NCI-H2196 (cell line): ENCODE data around the gene UNC5CL.

Source experiments
- DNase-seq: peaks from one replicate; lab custom pipeline; 2025; ENCODE audit not compliant: unreplicated experiment; lab: John Stamatoyannopoulos, UW

UNC5CL gene

DNA sequence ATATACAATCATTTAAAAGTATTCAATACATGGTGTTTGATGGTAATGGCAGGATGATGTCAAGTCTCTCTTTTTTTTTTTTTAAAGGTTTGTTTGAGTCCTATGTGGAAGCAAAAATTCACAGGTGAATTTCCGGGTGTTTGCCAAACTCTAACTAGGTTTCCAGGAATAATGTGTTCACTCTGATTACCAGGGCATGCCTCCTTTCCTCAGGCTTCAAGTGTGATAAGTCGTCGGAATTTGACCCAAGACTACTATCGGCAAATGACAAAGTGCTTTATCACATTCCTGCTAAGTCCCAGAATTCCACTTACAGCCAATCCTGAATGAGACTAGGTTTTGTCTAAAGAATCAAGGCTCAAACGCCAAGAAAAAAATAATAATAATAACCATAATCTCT, 25.8 kb upstream of the UNC5CL start:
- DNase-seq, result no peak

DNA sequence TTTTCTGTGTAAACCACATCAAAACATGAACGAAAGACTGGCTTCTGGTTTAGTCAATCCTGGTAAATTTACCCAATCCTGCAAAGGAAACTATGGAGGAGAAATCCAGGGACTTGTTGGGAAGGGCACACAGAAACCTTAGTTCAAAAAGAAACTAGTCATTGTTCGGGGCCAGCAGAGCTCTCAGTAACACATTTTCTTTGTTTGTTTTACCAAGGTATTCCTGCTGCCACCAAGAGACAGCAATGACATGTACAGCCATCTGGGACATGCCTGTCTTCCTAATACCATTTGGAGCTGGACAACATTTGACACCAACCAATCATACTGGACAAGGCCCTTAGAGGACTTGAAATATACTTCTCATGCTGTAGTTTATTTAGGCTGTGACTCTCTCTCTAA, 24.9 kb upstream of the UNC5CL start:
- DNase-seq, result no peak

DNA sequence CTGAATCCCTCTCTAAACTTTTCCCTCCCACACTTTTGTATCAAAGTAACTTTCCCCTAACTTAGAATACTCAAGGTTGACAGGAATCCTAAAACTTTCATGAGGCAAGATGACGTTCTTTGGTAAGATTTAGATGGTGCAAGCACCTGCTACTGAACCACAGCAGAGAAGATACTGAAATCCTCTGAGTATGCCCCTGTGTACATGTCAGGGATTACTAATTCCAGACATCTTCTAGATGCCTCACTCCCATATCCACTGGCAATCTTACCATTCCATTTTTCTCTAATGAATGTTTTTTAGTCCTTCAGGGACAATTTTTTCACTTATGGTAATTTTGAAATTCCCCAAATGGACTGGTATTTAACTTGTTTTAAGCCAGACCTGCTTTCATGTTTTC, 23.0 kb upstream of the UNC5CL start:
- DNase-seq, result no peak

DNA sequence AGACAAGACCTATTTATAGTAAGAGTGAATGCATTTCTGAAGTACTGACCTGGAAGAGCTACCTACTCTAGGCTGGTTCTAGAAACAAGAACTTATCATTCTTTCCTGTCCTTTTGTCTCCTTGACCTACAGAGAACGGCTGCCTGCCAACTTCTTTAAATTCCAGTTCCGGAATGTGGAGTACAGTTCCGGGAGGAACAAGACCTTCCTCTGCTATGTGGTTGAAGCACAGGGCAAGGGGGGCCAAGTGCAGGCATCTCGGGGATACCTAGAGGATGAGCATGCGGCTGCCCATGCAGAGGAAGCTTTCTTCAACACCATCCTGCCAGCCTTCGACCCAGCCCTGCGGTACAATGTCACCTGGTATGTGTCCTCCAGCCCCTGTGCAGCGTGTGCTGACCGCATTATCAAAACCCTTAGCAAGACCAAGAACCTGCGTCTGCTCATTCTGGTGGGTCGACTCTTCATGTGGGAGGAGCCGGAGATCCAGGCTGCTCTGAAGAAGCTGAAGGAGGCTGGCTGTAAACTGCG, 22.2 kb upstream of the UNC5CL start:
- no peak for DNase-seq

DNA sequence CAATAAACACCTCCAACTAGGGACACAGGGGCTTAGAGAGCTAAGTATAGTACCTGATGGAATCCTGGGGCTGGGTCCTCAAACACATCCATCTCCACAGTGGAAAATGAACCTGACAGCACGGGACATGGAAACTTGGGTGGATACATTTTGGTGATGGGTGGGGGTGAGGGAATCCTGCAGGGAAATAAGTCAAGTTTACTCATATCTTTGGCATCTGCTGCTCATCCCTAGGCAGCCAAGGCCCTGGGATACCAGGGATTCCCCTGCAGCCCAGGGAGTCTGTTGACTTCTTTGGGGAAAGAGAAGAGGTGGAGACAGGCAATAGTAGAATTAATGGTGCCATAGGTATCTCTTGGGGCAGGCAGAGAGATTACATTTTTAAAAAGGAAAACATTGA, 20.5 kb upstream of the UNC5CL start:
- DNase-seq, result no peak

DNA sequence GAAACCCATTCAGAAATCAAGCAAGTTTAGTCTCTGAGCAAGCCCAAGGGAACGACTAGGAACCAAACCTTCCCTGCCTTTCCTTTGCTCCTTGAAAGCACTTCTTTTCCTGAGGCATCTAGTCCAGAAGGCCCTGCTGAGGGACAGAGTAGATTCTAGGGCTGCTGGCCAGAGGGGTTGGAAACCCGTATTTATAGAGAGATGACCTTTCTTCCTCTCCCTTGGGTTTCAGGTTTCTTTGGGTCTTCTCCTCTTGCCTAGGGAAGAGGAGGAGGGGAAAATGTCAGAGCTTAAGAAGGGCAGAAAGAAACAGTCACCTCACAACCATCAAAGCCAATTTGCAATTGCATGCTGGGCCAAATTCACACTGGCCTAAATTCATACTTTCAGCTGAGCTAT, 19.8 kb upstream of the UNC5CL start:
- DNase-seq, result no peak

DNA sequence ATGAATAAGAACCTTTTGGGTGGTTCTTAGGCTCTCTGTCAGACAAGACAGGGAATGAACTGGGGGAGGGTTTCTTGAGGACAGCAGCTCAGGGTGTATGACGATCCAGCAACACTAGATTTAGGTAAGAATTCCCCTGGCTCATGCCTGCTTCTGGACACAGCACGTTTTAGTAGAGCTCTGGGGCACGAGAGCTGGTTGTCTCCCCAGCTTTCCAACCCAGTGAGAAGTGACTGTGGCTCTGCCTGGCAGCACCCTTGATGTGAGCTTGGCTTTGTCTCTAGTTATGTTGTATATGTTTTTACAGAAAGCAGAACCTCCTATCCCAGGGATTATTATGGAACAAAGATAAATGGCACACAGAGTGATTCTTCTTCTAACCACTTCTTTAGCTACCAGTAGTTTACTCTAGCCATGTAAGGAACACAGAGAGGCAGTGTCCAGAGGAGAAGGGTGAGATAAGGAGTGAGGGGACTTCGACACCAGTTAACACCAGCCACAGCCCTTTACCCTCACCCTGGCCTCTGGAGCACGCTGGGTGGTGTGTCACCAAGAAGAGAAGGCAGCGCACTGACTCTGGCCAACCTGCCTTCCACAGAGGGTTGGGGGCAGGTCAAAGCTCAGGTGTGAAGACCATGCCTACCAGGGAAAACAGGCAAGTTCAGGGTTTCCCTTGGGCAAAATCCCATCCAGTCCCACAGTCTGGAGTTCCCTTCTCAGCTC, 17.9 kb upstream of the UNC5CL start:
- DNase-seq, result no peak

DNA sequence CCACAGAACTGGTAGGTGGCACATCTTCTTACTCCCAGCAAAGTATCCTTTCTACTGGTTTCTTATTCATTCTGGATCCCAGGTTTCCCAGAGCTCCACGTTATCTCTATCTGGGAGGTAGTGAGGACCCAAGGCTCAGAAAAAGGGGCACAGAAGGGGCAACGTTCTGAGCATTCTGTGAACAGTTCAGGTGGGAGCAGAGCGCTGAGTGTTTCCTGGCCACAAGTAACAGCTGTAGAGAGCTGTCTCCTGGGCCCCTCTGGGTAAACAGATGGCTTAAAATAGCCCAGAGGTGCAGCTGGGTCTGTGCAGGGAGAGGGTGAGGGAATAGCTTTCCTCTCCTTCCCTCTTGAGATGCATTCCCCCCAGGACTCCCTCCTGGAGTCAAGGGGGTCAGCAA, 16.1 kb upstream of the UNC5CL start:
- no peak for DNase-seq

DNA sequence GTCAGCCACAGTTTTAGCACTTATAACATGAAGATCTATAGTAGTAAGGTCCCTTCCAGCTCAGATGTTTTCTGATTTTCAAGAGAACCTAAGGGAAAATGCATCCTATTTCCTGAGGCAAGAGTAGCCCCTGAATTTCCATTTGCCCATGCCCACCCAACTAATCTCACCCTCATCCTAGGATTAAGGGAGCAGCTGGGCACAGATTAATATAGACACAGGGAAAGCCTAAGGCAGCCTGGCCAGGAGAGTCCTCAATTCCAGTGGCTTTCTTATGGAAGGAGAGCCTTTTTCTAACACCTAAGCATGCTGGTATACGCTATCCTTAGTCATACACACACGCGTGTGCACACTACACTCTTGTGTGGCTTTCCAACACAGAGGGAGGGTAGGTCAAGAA, 15.5 kb upstream of the UNC5CL start:
- DNase-seq, result no peak

DNA sequence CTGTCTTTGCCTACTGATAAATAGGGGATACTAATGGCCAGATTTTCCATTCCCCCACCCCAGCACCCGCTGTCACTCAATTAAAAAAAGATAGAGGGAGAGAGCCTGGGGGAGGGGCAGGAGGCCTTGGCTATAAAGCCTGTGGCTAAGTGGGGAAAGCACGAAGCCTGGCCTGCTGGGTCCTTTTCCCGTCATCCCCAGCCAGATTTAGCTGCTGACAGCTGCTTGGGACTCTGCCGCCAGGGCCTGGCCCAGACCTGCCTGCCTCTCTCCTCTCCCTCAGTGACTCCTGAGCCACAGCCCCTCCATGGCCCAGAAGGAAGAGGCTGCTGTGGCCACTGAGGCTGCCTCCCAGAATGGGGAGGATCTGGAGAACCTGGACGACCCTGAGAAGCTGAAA, 14.0 kb upstream of the UNC5CL start, which contains the start of gene APOBEC2:
TSS of gene APOBEC2 (plus strand) at position 162 of the 400 bp plus-strand sequence. CDS start at position 308, 146 bp downstream.
- no peak for DNase-seq

DNA sequence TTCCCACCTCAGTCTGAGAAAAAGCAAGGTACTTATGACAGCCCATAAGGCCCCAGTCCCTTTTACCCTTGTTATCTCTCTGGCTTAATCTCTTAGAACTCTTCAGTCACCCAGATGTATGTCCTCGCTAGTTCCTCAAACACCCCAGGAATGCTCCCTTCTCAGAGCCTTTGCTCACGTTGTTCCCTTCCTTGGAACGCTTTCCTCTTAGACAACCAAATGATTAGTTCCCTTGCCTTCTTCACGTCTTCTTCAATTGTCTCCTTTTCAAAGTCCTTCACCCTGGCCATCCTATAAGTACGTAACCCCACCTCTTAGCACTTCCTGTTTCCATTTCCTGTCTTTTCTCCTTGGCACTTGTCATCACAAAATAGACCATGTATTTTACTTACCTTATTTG, 12.9 kb upstream of the UNC5CL start:
- no peak for DNase-seq

DNA sequence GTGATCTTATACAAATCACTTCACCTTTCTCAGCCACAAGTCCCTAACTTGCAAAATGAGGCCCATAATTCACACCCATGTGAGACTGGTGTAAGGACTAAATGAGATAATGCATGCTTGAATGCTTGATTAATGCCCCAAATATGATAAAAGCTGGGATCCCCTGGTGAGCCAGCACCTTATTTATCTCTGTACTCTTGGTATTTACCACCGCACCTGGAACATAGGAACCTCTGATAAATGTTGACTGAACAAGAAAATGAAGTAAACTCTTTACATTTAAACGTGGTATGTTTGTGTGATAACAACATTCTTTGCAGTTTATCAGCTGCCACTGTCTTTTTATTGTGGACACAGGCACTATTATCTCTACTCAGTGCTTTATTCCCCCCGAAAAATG, 11.5 kb upstream of the UNC5CL start:
- no peak for DNase-seq

DNA sequence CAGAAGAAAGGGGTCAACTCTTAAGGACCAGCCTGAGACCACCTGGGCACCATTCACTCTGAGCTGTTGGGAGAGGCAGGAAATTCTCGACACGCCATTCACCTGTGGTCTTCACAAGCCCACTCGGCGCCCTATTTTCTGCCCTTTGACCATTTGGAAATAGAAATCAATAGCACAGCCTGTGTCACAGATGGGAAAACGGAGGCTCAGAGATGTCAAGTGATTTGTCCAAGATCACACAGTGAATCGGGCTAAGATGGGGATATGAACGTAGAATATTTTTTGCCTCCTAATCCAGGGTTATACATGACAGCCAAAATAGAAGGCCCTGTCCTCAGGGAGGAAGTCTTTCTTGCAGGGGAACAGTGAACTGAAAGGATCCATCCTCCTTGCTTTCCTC, 10.9 kb upstream of the UNC5CL start:
- no peak for DNase-seq

DNA sequence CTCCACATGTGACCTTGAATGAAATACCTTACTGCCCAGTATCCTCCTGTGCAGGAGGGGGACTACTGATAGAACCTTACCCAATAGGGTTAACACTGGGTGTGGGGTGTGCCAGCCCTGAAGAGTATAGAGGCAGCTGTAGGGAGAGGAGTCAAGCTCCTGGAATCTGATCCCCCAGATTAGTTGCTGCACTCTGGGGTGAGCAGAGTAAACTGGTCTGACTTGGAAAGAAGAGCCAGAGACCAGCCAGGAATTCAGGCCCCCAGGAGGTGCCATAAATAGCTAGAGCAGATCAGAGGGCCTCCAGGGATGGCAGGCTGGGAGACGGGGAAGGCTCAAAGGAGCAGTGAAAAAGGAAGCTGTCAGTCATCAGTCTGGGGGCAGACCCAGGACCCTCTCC, 10.5 kb upstream of the UNC5CL start:
- DNase-seq, result no peak

DNA sequence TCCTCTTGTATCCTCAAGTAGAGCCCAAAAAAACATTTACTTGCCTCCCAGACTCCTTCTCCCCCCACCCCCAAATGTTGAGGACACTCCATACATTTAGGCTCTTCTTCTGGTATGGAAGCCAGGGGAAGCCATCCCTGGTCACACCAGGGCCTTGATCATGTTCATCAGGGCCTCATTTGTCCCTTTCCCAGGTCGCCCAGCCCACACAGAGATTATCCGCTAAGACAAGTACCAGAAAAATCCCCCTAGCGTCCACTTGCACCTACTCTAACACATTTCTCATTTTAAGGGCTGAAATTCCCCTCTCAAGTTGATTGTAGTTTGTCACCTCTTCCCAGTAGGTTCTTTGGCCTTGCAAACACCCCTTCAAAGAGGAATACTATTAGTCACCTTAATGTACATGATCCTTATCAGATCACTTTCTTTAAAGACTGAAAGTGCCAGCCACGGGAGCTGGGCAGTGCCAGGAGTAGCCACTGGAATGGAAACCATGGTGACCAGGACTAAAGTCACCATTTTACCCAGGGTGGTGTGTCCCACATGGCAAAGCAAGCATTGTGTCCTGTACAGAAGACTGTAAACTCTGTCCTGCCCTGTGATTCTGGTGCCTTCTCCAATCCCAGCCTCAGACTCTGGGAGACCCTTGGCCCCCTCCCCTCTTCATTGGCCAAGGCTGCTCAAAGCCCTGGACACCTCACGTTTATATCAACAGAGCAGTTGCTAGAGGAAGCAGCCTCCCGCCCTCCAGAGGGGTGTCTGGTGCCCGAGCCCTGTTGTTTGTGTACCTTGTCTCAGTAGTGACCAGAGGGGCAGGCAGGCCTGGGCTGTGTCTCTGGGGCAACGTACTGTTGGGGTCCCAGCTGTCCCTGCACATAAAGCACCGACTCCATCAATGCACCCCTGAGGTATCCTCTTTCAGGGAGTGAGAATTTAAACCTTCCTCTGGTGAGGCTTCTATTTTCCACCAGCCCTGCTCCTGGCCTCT, 9.0 kb upstream of the UNC5CL start:
- DNase-seq, result no peak

DNA sequence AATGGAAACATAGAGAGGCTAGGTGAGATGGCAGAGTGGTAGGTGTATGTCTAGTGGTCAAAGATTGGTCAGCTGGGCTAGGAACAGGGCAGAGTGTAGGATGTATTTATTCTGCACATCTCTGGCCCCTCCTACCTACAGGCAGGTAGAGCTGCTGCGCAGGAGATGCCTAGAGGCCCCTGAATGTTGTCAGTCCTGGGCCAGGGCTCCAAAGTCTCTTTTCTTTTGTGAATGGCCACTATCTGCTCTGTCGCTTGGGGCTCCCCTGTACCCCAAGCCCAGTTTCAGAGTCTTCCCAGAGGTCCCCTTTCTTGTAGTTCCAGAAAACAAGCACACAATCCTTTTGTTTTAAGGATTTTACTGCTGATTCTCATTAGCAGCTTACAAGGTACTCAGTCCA, 8.3 kb upstream of the UNC5CL start:
- DNase-seq, result no peak

DNA sequence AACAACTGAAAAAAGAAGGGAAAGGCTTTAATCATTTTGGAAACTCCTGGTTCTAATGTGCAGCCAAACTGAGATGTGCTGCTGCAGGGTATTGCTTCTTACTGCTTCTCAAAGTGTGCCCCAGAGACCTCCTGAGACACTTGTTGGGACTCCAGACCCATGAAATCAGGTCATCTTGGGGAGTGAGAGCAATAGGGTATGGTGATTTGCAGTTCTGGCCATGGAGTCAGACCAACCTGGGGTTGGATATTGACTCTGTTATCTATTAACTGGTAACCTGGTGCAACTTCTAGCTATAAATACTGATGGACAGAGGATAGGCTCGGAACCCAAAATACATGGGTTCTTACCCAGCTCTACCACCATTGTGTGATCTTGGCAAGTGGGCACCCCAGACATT, 7.1 kb upstream of the UNC5CL start:
- no peak for DNase-seq

DNA sequence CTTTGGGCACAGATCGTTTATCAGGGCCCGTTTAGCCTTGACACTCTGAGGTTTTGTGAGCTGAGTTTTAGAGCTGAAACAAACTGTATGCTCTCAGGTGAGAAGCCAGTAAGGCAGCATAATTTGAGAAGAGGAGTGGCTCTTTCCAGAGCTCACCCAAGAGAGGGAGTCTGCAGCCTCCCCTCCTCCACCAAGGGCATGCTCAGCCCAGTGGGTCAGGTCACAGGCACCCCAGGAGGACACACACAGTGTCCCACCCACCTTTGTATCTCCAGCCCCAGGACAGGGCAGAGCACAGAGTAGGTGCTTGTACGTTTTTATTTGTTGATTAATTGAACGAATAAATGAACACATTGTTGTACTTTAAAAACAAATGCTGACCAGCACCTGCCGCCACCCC, 6.6 kb upstream of the UNC5CL start:
- DNase-seq, result no peak

DNA sequence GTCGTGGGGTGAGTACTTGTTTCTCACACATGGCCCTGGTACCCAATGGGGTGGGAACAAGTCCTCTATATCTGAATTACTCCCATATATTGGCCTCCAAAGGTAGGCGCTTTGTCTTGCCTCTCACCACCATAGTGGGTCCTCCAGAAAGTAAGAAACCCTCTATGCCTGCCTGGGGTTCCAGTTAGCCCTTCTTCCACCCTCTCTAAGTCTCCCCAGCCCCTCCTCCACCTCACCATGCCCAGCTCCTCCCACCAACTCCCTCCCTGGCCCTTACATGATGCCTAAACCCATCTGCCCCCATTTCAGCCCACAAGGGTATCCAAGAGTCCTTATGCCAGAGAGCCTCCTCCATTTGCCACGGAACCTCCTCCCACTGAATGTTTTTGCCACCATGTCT, 4.1 kb upstream of the UNC5CL start:
- DNase-seq, result no peak

DNA sequence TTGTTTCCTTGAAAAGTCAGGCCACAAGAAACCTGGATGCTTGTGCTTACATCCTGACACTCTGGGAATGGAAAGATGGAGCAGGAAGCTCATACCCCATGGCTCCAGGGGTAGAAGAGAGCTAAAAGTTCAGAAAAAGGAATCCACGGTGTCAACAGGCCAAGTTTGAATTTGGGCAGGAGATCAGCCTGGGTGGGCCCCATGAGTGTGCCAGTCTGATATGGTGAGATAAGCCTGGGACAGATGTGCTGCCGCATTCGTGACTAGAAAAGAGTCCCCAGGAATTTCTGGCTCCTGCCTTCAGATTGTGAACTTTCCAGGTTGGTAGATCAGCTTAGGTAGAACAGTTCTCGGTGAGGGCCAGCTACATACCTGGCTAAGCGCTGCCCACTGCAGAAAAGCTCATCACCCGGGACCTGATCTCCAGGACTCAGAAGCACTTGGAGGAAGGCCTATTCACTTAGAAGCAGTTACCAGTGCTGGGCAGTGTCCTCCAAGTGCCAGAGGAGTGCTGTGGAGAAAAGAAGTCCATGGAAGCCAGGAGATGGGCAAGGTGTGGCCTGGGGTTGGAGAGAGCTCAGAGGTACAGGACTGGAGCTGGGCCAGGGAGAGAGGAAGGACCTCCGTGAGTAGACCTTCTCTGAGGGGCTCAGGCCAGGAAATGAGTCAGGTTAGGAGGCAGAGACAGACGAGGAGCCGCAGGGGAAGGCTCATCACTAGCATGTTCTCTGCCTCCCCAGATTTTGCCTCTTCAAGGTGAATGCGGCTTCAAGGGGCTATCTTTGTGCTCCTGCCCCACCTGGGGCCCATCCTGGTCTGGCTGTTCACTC, 3.4 kb upstream of the UNC5CL start, which contains the start of gene TSPO2:
TSS of gene TSPO2 (plus strand) at position 242 of the 830 bp plus-strand sequence. CDS start at position 761, 519 bp downstream.
- no peak for DNase-seq

DNA sequence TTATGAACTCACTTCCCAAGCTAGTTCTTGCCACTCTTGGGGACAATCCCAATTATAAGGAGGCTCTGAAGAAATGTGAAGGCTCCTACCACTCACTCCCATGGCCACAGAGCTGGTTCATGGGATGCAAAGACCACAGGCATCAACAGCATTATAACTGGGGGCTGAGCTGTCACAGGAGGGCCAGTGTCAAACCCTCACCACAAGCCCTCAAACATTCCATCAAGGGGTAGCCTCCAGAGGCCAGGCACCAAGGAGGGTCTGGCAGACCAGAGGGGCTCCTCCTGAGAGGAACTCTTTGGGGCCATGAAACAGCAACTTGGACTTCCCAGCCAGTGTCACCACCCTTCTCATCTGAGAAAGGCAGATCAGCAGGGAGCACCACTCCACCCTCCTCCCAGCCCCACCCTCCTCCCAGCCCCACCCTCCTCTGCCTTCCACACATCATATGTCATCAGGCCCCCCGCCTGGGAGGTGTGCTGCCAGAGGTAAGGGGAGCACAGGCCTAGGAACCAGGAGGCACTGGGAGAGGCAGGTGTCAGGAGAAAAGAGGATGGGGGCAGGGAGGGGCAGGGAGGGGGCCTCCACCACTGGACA, 2.0 kb upstream of the UNC5CL start:
- no peak for DNase-seq
